Transverse colon (tissue), 4 donors: ENCODE results near the gene BUD23. TPM values are rescaled to one million over a fixed set of nuclear protein-coding genes. Genes with fewer than 3 reads are reported as not detected.
A peak's percentile ranks its signal among the peaks of the same experiment; 100 is the strongest.

Experiments used
- DNase-seq: peaks from one replicate; pipeline ENCODE4 v3.0.0-alpha.2; 2019
- H3K27ac ChIP-seq, 4 donors: fragments of 200-600 bp; sonication (generic); 2 replicates each; pipeline ENCODE4 v1.5.1; 2016 to 2018; ENCODE audit warnings: inconsistent platforms in 4 of 4
- H3K27me3 ChIP-seq: fragments of 200-600 bp; sonication (generic); 2 replicates; pipeline ENCODE4 v1.5.1; 2017; ENCODE audit warnings: inconsistent platforms
- H3K36me3 ChIP-seq, 4 donors: fragments of 200-600 bp; sonication (generic); 2 replicates each; pipeline ENCODE4 v1.5.1; 2017 to 2019; ENCODE audit warnings: inconsistent platforms in 4 of 4
- H3K4me1 ChIP-seq, 4 donors: fragments of 200-600 bp; sonication (generic); 2 replicates each; pipeline ENCODE4 v1.5.1; 2017 to 2020; ENCODE audit warnings: inconsistent platforms in 4 of 4
- H3K4me3 ChIP-seq, 4 donors: fragments of 200-600 bp; sonication (generic); 1 replicate in 1 of 4; 2 replicates in 3 of 4; pipeline versions ENCODE4 v1.5.1 to v1.6.1; 2017 to 2019; ENCODE audit warnings: inconsistent platforms in 4 of 4
- H3K9me3 ChIP-seq, 2 donors: fragments of 200-600 bp; sonication (generic); 2 replicates each; pipeline ENCODE4 v1.5.1; 2017 to 2019; ENCODE audit warnings: inconsistent platforms in 2 of 2
- EP300 ChIP-seq: sonication (generic); formaldehyde crosslinking; IDR thresholded peaks from one replicate; pipeline ENCODE4 v1.6.1; 2017; ENCODE audit warnings: antibody characterized with exemption, low read depth
- POLR2A ChIP-seq: fragments of 450-650 bp; IDR thresholded peaks from one replicate; pipeline ENCODE4 v1.6.1; 2016; ENCODE audit warnings: antibody characterized with exemption, mild to moderate bottlenecking, moderate library complexity
- POLR2AphosphoS5 ChIP-seq, 3 donors: sonication (generic); formaldehyde crosslinking; IDR thresholded peaks; one replicate each; pipeline ENCODE4 v1.6.1; 2016; ENCODE audit warnings: antibody characterized with exemption in 3 of 3
- WGBS, 2 donors: methylation state at CpG; one replicate each; pipeline ENCODE4 v1.1.5; 2018; ENCODE audit warnings: low coverage in 1 of 2; 5-methylcytosine and 5-hydroxymethylcytosine counted together
- in situ Hi-C, 4 donors: fragments of 200-750 bp; cut with MboI; loops; one replicate each; pipeline versions ENCODE4 v1.15.0 to v1.15.1; 2017; ENCODE audit warnings: low sequenced_read_pairs in 3 of 4, low pct_ligation_motif_present in 1 of 4, low pct_unique_long_range_greater_than_20kb in 1 of 4
- intact Hi-C: fragments of 100-400 bp; cut with DNase I; formaldehyde crosslinking; loops from one replicate; pipeline ENCODE4 v1.15.1; 2023; ENCODE audit warnings: low total_unique reads
- total RNA-seq, 4 donors: library from RNA; depleted of rRNA; stranded (reverse); fragments of >200 nt; gene quantifications; one replicate each; pipeline ENCODE4 v1.1.0, GENCODE V29; 2016
- TF ChIP-seq, protein P1 (sequence below), 5 experiments: fragments of 200-600 bp in 3 of 5; fragments of 450-650 bp in 2 of 5; sonication (generic) in 3 of 5; IDR thresholded peaks; 1 replicate in 2 of 5; 2 replicates in 3 of 5; pipeline ENCODE4 v1.5.1; 2016 to 2017; ENCODE audit warnings: antibody characterized with exemption in 5 of 5, inconsistent platforms in 3 of 5, mild to moderate bottlenecking in 2 of 5, moderate library complexity in 1 of 5

The BUD23 gene, protein sequence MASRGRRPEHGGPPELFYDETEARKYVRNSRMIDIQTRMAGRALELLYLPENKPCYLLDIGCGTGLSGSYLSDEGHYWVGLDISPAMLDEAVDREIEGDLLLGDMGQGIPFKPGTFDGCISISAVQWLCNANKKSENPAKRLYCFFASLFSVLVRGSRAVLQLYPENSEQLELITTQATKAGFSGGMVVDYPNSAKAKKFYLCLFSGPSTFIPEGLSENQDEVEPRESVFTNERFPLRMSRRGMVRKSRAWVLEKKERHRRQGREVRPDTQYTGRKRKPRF
- 10 to 100 TPM; 12.0 to 55.9 (median 30.3) TPM for total RNA-seq

DNA sequence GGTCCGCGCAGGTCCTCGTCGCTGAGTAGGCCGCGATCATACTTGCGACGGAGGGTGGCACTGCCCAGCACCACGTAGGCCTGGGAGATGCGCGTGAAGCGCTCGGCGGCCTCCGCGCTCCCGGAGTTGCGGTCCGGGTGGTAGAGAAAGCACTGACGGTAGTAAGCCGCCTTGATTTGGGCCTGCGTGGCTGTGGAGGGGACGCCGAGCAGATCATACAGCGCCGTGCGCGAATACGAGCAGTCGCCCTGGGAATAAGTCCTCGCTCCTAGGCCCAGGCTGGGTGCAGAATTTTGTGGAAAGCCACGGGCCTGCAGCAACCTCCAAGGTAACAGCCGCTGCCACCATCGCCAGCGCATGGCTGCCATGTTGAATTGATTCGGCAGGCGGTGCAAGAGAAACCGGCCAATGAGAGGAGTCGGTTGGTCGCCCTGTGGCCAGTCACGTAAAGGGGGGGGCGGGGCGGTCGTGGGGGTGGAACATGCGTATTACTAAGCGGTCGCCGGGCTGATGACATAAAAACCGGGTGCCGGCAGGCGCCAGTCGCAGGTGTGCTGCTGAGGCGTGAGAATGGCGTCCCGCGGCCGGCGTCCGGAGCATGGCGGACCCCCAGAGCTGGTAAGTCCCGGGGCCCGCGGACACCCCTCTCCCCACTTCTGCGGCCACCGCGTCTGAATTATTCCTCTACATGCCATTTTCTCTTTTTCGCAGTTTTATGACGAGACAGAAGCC, at the start of gene BUD23, which contains the start of gene DNAJC30:
Gene BUD23, plus strand, starts transcription at position 542 of the 732 bp plus-strand sequence. Its CDS starts 29 bp downstream, at position 571.
Gene DNAJC30, minus strand, starts transcription at position 398 of the 732 bp plus-strand sequence. Its CDS starts 30 bp downstream, at position 368.
- intact Hi-C loops (loop anchor here (10.0 kb wide), 1 partner anchor 52 kb away; the partner anchor contains the start of gene ABHD11), in situ Hi-C loops (no loop called here)
- Histone ChIP-seq H3K4me1 (peaks cover 13 to 36% (median 27%) of the 10 kb centered on the region in 4 donors), H3K9me3 (no peaks in the 10 kb centered on the region), H3K36me3 (no peaks in the 10 kb centered on the region), H3K27ac (peak within 1 kb of the TSS; percentile 81 to 94 (median 86)), H3K27me3 (no peaks in the 10 kb centered on the region), H3K4me3 (peak within 1 kb of the TSS; percentile 50 to 94 (median 84))
- DNase-seq = peak; percentile 98
- 0% methylated on average over 34 of the region's 68 CpGs; no CpG with 5 or more reads in 1 of the 2 donors for WGBS, 2 donors
- peak; percentile 58 to 83 (median 82) for TF ChIP-seq POLR2AphosphoS5 (IDR thresholded peaks at IDR 0.05)
- TF ChIP-seq, protein P1, sequence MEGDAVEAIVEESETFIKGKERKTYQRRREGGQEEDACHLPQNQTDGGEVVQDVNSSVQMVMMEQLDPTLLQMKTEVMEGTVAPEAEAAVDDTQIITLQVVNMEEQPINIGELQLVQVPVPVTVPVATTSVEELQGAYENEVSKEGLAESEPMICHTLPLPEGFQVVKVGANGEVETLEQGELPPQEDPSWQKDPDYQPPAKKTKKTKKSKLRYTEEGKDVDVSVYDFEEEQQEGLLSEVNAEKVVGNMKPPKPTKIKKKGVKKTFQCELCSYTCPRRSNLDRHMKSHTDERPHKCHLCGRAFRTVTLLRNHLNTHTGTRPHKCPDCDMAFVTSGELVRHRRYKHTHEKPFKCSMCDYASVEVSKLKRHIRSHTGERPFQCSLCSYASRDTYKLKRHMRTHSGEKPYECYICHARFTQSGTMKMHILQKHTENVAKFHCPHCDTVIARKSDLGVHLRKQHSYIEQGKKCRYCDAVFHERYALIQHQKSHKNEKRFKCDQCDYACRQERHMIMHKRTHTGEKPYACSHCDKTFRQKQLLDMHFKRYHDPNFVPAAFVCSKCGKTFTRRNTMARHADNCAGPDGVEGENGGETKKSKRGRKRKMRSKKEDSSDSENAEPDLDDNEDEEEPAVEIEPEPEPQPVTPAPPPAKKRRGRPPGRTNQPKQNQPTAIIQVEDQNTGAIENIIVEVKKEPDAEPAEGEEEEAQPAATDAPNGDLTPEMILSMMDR (IDR thresholded peaks at IDR 0.05) = peak in 2 of 5 experiments; percentile 9 to 44
- TF ChIP-seq EP300 = no peak
- TF ChIP-seq POLR2A = peak; percentile 77

DNA sequence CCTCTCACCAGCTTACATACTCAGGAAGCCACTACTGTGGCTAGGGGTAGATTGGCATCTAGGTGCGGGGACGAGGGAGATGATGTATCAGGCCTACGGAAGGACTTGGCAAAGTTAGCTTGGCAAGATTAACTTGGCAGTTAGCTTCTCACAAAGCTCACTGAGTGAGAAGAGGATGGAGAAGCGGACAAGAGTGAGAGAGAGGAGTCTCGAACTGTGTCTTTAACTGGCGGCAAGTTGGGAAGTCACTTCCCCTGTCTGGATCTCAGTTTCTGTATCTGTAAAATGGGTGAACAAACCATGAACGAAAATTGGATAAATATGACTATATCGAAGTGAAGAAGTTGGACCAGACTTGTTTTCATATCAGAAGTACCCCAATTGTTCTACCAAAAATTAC, 49.6 kb upstream of the BUD23 start:
- Histone ChIP-seq H3K27me3 (peaks cover 11% of the 10 kb centered on the region), H3K9me3 (no peaks in the 10 kb centered on the region), H3K27ac (no peak overlapping the region), H3K4me3 (no peak overlapping the region), H3K36me3 (no peaks in the 10 kb centered on the region), H3K4me1 (no peaks in the 10 kb centered on the region)
- TF ChIP-seq POLR2AphosphoS5 (IDR thresholded peaks at IDR 0.05) = no peak
- no peak for TF ChIP-seq POLR2A
- TF ChIP-seq, protein P1 (IDR thresholded peaks at IDR 0.05) = no peak
- no peak for TF ChIP-seq EP300
- in situ Hi-C loops (loop anchor here in 2 of 4 donors (25.0 kb wide), 1 partner anchor 228 kb away; the partner anchor contains the start of gene TMEM270 (in 2 of the 2)), intact Hi-C loops (no loop called here)
- 76 to 84% methylated on average over 5 to 8 of the region's 8 CpGs for WGBS, 2 donors
- no peak for DNase-seq

- in situ Hi-C loops = loop anchor here in 2 of 4 donors (25.0 kb wide), 1 partner anchor 227 kb away; the partner anchor contains the start of gene TMEM270 (in 2 of the 2)
- H3K9me3 ChIP-seq = no peaks in the 10 kb centered on the region
- peaks cover 11% of the 10 kb centered on the region for H3K27me3 ChIP-seq
- no peak overlapping the region for H3K27ac ChIP-seq
- 83 to 97% methylated on average over 1 to 8 of the region's 8 CpGs for WGBS, 2 donors
- TF ChIP-seq POLR2AphosphoS5 (IDR thresholded peaks at IDR 0.05) = no peak
- no peak for TF ChIP-seq EP300
- TF ChIP-seq, protein P1 (IDR thresholded peaks at IDR 0.05) = no peak
- no peak for TF ChIP-seq POLR2A
- no peak overlapping the region for H3K4me3 ChIP-seq
- no peak for DNase-seq
- no peaks in the 10 kb centered on the region for H3K36me3 ChIP-seq
- no peaks in the 10 kb centered on the region for H3K4me1 ChIP-seq
- intact Hi-C loops = no loop called here
These were observed 47.8 kb upstream of the BUD23 start for GRCh38 chr7:73635428-73636200.
